ENCODE measurements around the gene HNRNPR. TPM values are rescaled to one million over a fixed set of nuclear protein-coding genes. Genes with fewer than 3 reads are reported as not detected.
"Not testable (repeated sequence)": the region's sequence is repeated elsewhere in the genome, so short reads cannot be mapped to it uniquely, and the experiment has no call there.

The HNRNPR gene
- total RNA-seq, 1 donor from 2014 or later, result 113 TPM

GRCh38 chr1:23274134-23274505, 70.0 kb downstream of the HNRNPR start:
- no peaks in the 10 kb centered on the region for H3K36me3 Mint-ChIP-seq (ENCODE audit: low read depth, unreplicated experiment)
- TF ChIP-seq CTCF (IDR thresholded peaks at IDR 0.05; ENCODE audit: insufficient read depth, low read depth, low read length), result no peak
- TF ChIP-seq EZH2 (IDR thresholded peaks at IDR 0.05; ENCODE audit: insufficient read depth, low read length), result no peak
- Histone ChIP-seq H3K36me3 (ENCODE audit: insufficient read depth, low read length) (no peaks in the 10 kb centered on the region), H3K4me2 (ENCODE audit: low read length) (no peak overlapping the region), H3K4me3 (ENCODE audit: insufficient read depth, low read depth, low read length) (no peak overlapping the region), H3K79me2 (ENCODE audit: insufficient read depth, low read length) (no peaks in the 10 kb centered on the region), H4K20me1 (ENCODE audit: insufficient read depth, low read length) (no peaks in the 10 kb centered on the region), H3K9me3 (ENCODE audit: insufficient read depth, low read depth, low read length) (no peaks in the 10 kb centered on the region), H2AFZ (ENCODE audit: low read depth, low read length) (no peak overlapping the region), H3K27me3 (ENCODE audit: insufficient read depth, low read length) (no peaks in the 10 kb centered on the region), H3K4me1 (ENCODE audit: insufficient read depth, low read length) (peaks cover 10% of the 10 kb centered on the region), H3K27ac (ENCODE audit: low read depth, low read length) (no peak overlapping the region), H3K9ac (ENCODE audit: low read length) (no peak overlapping the region)
- no peaks in the 10 kb centered on the region for H3K9me3 Mint-ChIP-seq (ENCODE audit: unreplicated experiment)
- peaks cover 10% of the 10 kb centered on the region for H3K4me1 Mint-ChIP-seq (ENCODE audit: low read depth, unreplicated experiment)
- DNase-seq (ENCODE audit: low read depth) (no peak), FAIRE-seq (no peak)
- H3K4me3 Mint-ChIP-seq (ENCODE audit: unreplicated experiment), result no peak overlapping the region
- no peaks in the 10 kb centered on the region for H3K27me3 Mint-ChIP-seq (ENCODE audit: low read depth, unreplicated experiment)
- no peak overlapping the region for H3K27ac Mint-ChIP-seq (ENCODE audit: unreplicated experiment)

- no peak overlapping the region for H3K27ac Mint-ChIP-seq (ENCODE audit: unreplicated experiment)
- FAIRE-seq, result no peak
- peaks cover 10% of the 10 kb centered on the region for H3K4me1 Mint-ChIP-seq (ENCODE audit: low read depth, unreplicated experiment)
- no peak for TF ChIP-seq EZH2 (IDR thresholded peaks at IDR 0.05; ENCODE audit: insufficient read depth, low read length)
- no peak for TF ChIP-seq CTCF (IDR thresholded peaks at IDR 0.05; ENCODE audit: insufficient read depth, low read depth, low read length)
- H3K9me3 Mint-ChIP-seq (ENCODE audit: unreplicated experiment), result no peaks in the 10 kb centered on the region
- H3K4me3 Mint-ChIP-seq (ENCODE audit: unreplicated experiment), result no peak overlapping the region
- Histone ChIP-seq H3K36me3 (ENCODE audit: insufficient read depth, low read length) (no peaks in the 10 kb centered on the region), H3K9me3 (ENCODE audit: insufficient read depth, low read depth, low read length) (no peaks in the 10 kb centered on the region), H3K27me3 (ENCODE audit: insufficient read depth, low read length) (no peaks in the 10 kb centered on the region), H3K27ac (ENCODE audit: low read depth, low read length) (no peak overlapping the region), H3K9ac (ENCODE audit: low read length) (no peak overlapping the region), H2AFZ (ENCODE audit: low read depth, low read length) (no peak overlapping the region), H3K4me3 (ENCODE audit: insufficient read depth, low read depth, low read length) (no peak overlapping the region), H3K79me2 (ENCODE audit: insufficient read depth, low read length) (no peaks in the 10 kb centered on the region), H3K4me1 (ENCODE audit: insufficient read depth, low read length) (peaks cover 10% of the 10 kb centered on the region), H4K20me1 (ENCODE audit: insufficient read depth, low read length) (no peaks in the 10 kb centered on the region), H3K4me2 (ENCODE audit: low read length) (no peak overlapping the region)
- no peaks in the 10 kb centered on the region for H3K27me3 Mint-ChIP-seq (ENCODE audit: low read depth, unreplicated experiment)
- peak; percentile 81 for DNase-seq (ENCODE audit: low read depth)
- H3K36me3 Mint-ChIP-seq (ENCODE audit: low read depth, unreplicated experiment), result no peaks in the 10 kb centered on the region
Observed at GRCh38 chr1:23273450-23274133, 70.5 kb downstream of the HNRNPR start.

GRCh38 chr1:23263380-23263887, 80.7 kb downstream of the HNRNPR start:
- Mint-ChIP-seq H3K4me1 (ENCODE audit: low read depth, unreplicated experiment) (no peaks in the 10 kb centered on the region), H3K36me3 (ENCODE audit: low read depth, unreplicated experiment) (no peaks in the 10 kb centered on the region), H3K27me3 (ENCODE audit: low read depth, unreplicated experiment) (peaks cover 4% of the 10 kb centered on the region), H3K27ac (ENCODE audit: unreplicated experiment) (no peak overlapping the region), H3K4me3 (ENCODE audit: unreplicated experiment) (no peak overlapping the region), H3K9me3 (ENCODE audit: unreplicated experiment) (peaks cover under 1% of the 10 kb centered on the region)
- Histone ChIP-seq H3K27me3 (ENCODE audit: insufficient read depth, low read length) (no peaks in the 10 kb centered on the region), H3K36me3 (ENCODE audit: insufficient read depth, low read length) (no peaks in the 10 kb centered on the region), H4K20me1 (ENCODE audit: insufficient read depth, low read length) (no peaks in the 10 kb centered on the region), H3K27ac (ENCODE audit: low read depth, low read length) (no peak overlapping the region), H3K79me2 (ENCODE audit: insufficient read depth, low read length) (no peaks in the 10 kb centered on the region), H3K4me1 (ENCODE audit: insufficient read depth, low read length) (no peaks in the 10 kb centered on the region), H2AFZ (ENCODE audit: low read depth, low read length) (no peak overlapping the region), H3K4me2 (ENCODE audit: low read length) (no peak overlapping the region), H3K4me3 (ENCODE audit: insufficient read depth, low read depth, low read length) (no peak overlapping the region), H3K9ac (ENCODE audit: low read length) (no peak overlapping the region), H3K9me3 (ENCODE audit: insufficient read depth, low read depth, low read length) (no peaks in the 10 kb centered on the region)
- FAIRE-seq (no peak), DNase-seq (ENCODE audit: low read depth) (no peak)
- TF ChIP-seq EZH2 (IDR thresholded peaks at IDR 0.05; ENCODE audit: insufficient read depth, low read length), result no peak
- no peak for TF ChIP-seq CTCF (IDR thresholded peaks at IDR 0.05; ENCODE audit: insufficient read depth, low read depth, low read length)

GRCh38 chr1:23258082-23258481, 86.0 kb downstream of the HNRNPR start:
- not testable (repeated sequence) for H3K4me3 Mint-ChIP-seq (ENCODE audit: unreplicated experiment); H3K27ac ChIP-seq (ENCODE audit: low read depth, low read length); H3K27me3 Mint-ChIP-seq (ENCODE audit: low read depth, unreplicated experiment)

More at GRCh38 chr1:23258082-23258481, 86.0 kb downstream of the HNRNPR start:
- not testable (repeated sequence) for H2AFZ ChIP-seq (ENCODE audit: low read depth, low read length); H3K4me2 ChIP-seq (ENCODE audit: low read length); H3K4me3 ChIP-seq (ENCODE audit: insufficient read depth, low read depth, low read length); H3K4me1 Mint-ChIP-seq (ENCODE audit: low read depth, unreplicated experiment); H3K27ac Mint-ChIP-seq (ENCODE audit: unreplicated experiment); H4K20me1 ChIP-seq (ENCODE audit: insufficient read depth, low read length); H3K36me3 Mint-ChIP-seq (ENCODE audit: low read depth, unreplicated experiment); H3K27me3 ChIP-seq (ENCODE audit: insufficient read depth, low read length); H3K9me3 ChIP-seq (ENCODE audit: insufficient read depth, low read depth, low read length); H3K4me1 ChIP-seq (ENCODE audit: insufficient read depth, low read length); DNase-seq (ENCODE audit: low read depth); H3K9ac ChIP-seq (ENCODE audit: low read length); H3K79me2 ChIP-seq (ENCODE audit: insufficient read depth, low read length); FAIRE-seq; H3K36me3 ChIP-seq (ENCODE audit: insufficient read depth, low read length); H3K9me3 Mint-ChIP-seq (ENCODE audit: unreplicated experiment)
